K562 (cell line): ENCODE data around the gene CTSW. TPM values are rescaled to one million over a fixed set of nuclear protein-coding genes. Genes with fewer than 3 reads are reported as not detected.

Experiments used
- ATAC-seq: fragments of 200-7000 bp; cut with Tn5 transposase; 3 replicates; pipeline ENCODE4 v1.9.1; 2020; ENCODE audit warnings: moderate library complexity
- BruUV-seq: library from RNA; stranded (reverse); fragments of 400-500 nt; replicated peaks from 2 replicates; lab custom pipeline; 2021; lab: Mats Ljungman, UMichigan
- CTCF ChIA-PET: fragments of 300-600 bp; formaldehyde crosslinking; extraction: SDS; loops from one replicate; lab custom pipeline; 2021; ENCODE audit warnings: low intra/inter-chr PET ratio; lab: Yijun Ruan, JAX
- POLR2A ChIA-PET: fragments of 300-600, 350-650 bp; sonication (Branson Sonifier 250); formaldehyde crosslinking; extraction: SDS; loops from one replicate; lab custom pipeline; 2021; ENCODE audit warnings: antibody characterized with exemption, inconsistent platforms; lab: Yijun Ruan, JAX
- DNase-seq, 4 experiments: peaks; one replicate each; pipeline versions ENCODE4 v3.0.0 to v3.0.0-alpha.2; 2011 to 2018; ENCODE audit warnings: low spot score in 3 of 4, mixed read lengths in 3 of 4; ENCODE audit errors: extremely low read depth in 1 of 4
- FAIRE-seq: peaks from 2 replicates; lab custom pipeline; 2011; peaks lifted over from hg19 to GRCh38; lab: Jason Lieb, UNC
- H2AFZ ChIP-seq: 2 replicates; pipeline ENCODE4 v1.6.0; 2011; ENCODE audit warnings: low read depth, low read length, control low read depth, inconsistent platforms
- H3K27ac ChIP-seq: fragments of 200-600 bp; 3 replicates; pipeline ENCODE4 v1.8.0; 2011; ENCODE audit warnings: low read depth, mild to moderate bottlenecking, control low read depth, inconsistent platforms, low read length, moderate library complexity, mixed read lengths; ENCODE audit errors: extremely low read depth
- H3K27me3 ChIP-seq, 2 experiments: fragments of 300-600 bp in 1 of 2; 2 replicates in 1 of 2; 3 replicates in 1 of 2; pipeline versions ENCODE4 v1.6.0 to v1.8.0; 2011; ENCODE audit warnings: inconsistent platforms in 2 of 2, low read length in 2 of 2, mild to moderate bottlenecking in 1 of 2, mixed read lengths in 1 of 2, moderate library complexity in 1 of 2; ENCODE audit not compliant: control insufficient read depth in 2 of 2, insufficient read depth in 2 of 2
- H3K36me3 ChIP-seq: fragments of 300-600 bp; 3 replicates; pipeline ENCODE4 v1.8.0; 2011; ENCODE audit warnings: mild to moderate bottlenecking, low read length, inconsistent platforms; ENCODE audit not compliant: control insufficient read depth, insufficient read depth
- H3K4me1 ChIP-seq, 2 experiments: fragments of 200-600 bp in 1 of 2; replicated peaks in 1 of 2; 2 replicates in 1 of 2; 3 replicates in 1 of 2; pipeline versions ENCODE4 v1.5.1 to v1.8.0; 2011; ENCODE audit warnings: inconsistent platforms in 2 of 2, low read length in 2 of 2, mild to moderate bottlenecking in 1 of 2, mixed read lengths in 1 of 2, moderate library complexity in 1 of 2; ENCODE audit not compliant: control insufficient read depth in 2 of 2, insufficient read depth in 2 of 2
- H3K4me2 ChIP-seq: 2 replicates; pipeline ENCODE4 v1.6.1; 2011; ENCODE audit warnings: low read length, control low read depth, inconsistent platforms, mixed read lengths; ENCODE audit not compliant: insufficient read depth
- H3K4me3 ChIP-seq: fragments of 200-600 bp; sonication (generic), shearing (Covaris generic); 2 replicates; pipeline ENCODE4 v1.5.1; 2016; ENCODE audit warnings: control low read depth, inconsistent platforms
- H3K79me2 ChIP-seq: fragments of 200-600 bp; 3 replicates; pipeline ENCODE4 v1.8.0; 2011; ENCODE audit warnings: low read length, inconsistent platforms; ENCODE audit not compliant: control insufficient read depth, insufficient read depth
- H3K9ac ChIP-seq, 2 experiments: 2 replicates each; pipeline versions ENCODE4 v1.6.0 to v1.6.1; 2011; ENCODE audit warnings: low read depth in 2 of 2, low read length in 2 of 2, control low read depth in 1 of 2, inconsistent platforms in 1 of 2, mild to moderate bottlenecking in 1 of 2, mixed read lengths in 1 of 2; ENCODE audit not compliant: insufficient read depth in 1 of 2
- H3K9me1 ChIP-seq: one replicate; pipeline ENCODE4 v1.6.0; 2011; ENCODE audit warnings: inconsistent platforms, mild to moderate bottlenecking, low read length, moderate library complexity; ENCODE audit not compliant: control insufficient read depth, insufficient read depth
- H3K9me3 ChIP-seq: replicated peaks from 2 replicates; pipeline ENCODE4 v1.5.1; 2011; ENCODE audit warnings: low read depth, low read length, inconsistent platforms; ENCODE audit not compliant: control insufficient read depth, insufficient read depth
- H4K20me1 ChIP-seq: replicated peaks from 2 replicates; pipeline ENCODE4 v1.6.1; 2011; ENCODE audit warnings: low read length, inconsistent platforms, mixed read lengths; ENCODE audit not compliant: control insufficient read depth, insufficient read depth
- CBFA2T3 ChIP-seq: fragments of 450-650 bp; IDR thresholded peaks from 2 replicates; pipeline ENCODE4 v1.6.1; 2017
- POLR2G ChIP-seq: fragments of 200-400 bp; formaldehyde crosslinking; IDR thresholded peaks from 2 replicates; pipeline ENCODE4 v1.6.1; 2017; ENCODE audit warnings: low read depth, mild to moderate bottlenecking, antibody characterized with exemption, low read length, moderate library complexity
- POLR2H ChIP-seq: IDR thresholded peaks from 2 replicates; pipeline ENCODE4 v1.6.1; 2016; ENCODE audit warnings: missing genetic modification characterization, low read depth, mild to moderate bottlenecking, control low read depth, missing compliant biosample characterization, moderate library complexity
- SIN3B ChIP-seq: fragments of 450-650 bp; IDR thresholded peaks from 2 replicates; pipeline ENCODE4 v1.6.1; 2017; ENCODE audit warnings: low read depth, mild to moderate bottlenecking, moderate library complexity
- SUPT5H ChIP-seq: fragments of 450-650 bp; IDR thresholded peaks from 2 replicates; pipeline ENCODE4 v1.6.1; 2016
- TCF3 ChIP-seq: sonication (generic); formaldehyde crosslinking; IDR thresholded peaks from 2 replicates; pipeline ENCODE4 v1.4.0; 2020; ENCODE audit warnings: mild to moderate bottlenecking, missing genetic modification reagents
- YBX1 ChIP-seq: fragments of 450-650 bp; IDR thresholded peaks from 2 replicates; pipeline ENCODE4 v1.7.1; 2016; ENCODE audit warnings: mild to moderate bottlenecking
- ZNF318 ChIP-seq, 2 experiments: fragments of 450-650 bp; IDR thresholded peaks; 2 replicates each; pipeline ENCODE4 v1.6.1; 2016; ENCODE audit warnings: mild to moderate bottlenecking in 2 of 2, borderline replicate concordance in 1 of 2, low read depth in 1 of 2, moderate library complexity in 1 of 2
- WGBS: fragments of 100-300 bp; shearing (Covaris generic); methylation state at CpG from one replicate; pipeline ENCODE4 v1.1.6; 2016; ENCODE audit warnings: low coverage, mixed read lengths; ENCODE audit not compliant: insufficient coverage; ENCODE audit errors: missing lambda C conversion rate; 5-methylcytosine and 5-hydroxymethylcytosine counted together
- in situ Hi-C: fragments of 300-500 bp; cut with MboI; formaldehyde crosslinking; loops from 4 replicates; pipeline ENCODE4 v1.15.0; 2018; ENCODE audit warnings: inconsistent platforms, mixed read lengths
- intact Hi-C: fragments of 100-400 bp; cut with micrococcal nuclease; formaldehyde crosslinking; loops from 2 replicates; pipeline ENCODE4 v1.14.2; 2022
- polyA plus RNA-seq, 8 experiments: library from polyadenylated mRNA; depleted of rRNA in 4 of 8; stranded (reverse) in 5 of 8; unstranded in 3 of 8; fragments of >200 nt; fragmentation: Nextera tagmentation in 2 of 8; fragmentation: Illumina TruSeq in 1 of 8; extraction: Ambion mirVana in 2 of 8; extraction: Trizol in 1 of 8; gene quantifications; 2 replicates each; pipeline versions ENCODE4 v1.2.1 to v1.2.3, GENCODE V29; 2011 to 2014; ENCODE audit warnings: inconsistent platforms in 1 of 8, missing spikeins in 1 of 8
- total RNA-seq, 7 experiments: library from RNA; depleted of rRNA in 6 of 7; stranded (reverse); fragments of >200 nt in 6 of 7; fragmentation: Illumina TruSeq in 2 of 7; extraction: Trizol in 2 of 7; gene quantifications; 2 replicates each; pipeline versions ENCODE4 v1.2.1 to v1.2.3, GENCODE V29; 2011 to 2021; ENCODE audit warnings: low replicate concordance in 1 of 7
- TF ChIP-seq, protein P1 (sequence below): fragments of 250-450 bp; sonication (Bioruptor Pico); IDR thresholded peaks from 2 replicates; pipeline ENCODE4 v1.5.0; 2020; ENCODE audit warnings: mild to moderate bottlenecking, borderline replicate concordance

Gene CTSW
- total and polyA plus RNA-seq, 9 of the 15 experiments (the other 6 are each of a cell fraction or from before 2014, with no cell fraction given): 0.04 TPM; not detected in 8

DNA sequence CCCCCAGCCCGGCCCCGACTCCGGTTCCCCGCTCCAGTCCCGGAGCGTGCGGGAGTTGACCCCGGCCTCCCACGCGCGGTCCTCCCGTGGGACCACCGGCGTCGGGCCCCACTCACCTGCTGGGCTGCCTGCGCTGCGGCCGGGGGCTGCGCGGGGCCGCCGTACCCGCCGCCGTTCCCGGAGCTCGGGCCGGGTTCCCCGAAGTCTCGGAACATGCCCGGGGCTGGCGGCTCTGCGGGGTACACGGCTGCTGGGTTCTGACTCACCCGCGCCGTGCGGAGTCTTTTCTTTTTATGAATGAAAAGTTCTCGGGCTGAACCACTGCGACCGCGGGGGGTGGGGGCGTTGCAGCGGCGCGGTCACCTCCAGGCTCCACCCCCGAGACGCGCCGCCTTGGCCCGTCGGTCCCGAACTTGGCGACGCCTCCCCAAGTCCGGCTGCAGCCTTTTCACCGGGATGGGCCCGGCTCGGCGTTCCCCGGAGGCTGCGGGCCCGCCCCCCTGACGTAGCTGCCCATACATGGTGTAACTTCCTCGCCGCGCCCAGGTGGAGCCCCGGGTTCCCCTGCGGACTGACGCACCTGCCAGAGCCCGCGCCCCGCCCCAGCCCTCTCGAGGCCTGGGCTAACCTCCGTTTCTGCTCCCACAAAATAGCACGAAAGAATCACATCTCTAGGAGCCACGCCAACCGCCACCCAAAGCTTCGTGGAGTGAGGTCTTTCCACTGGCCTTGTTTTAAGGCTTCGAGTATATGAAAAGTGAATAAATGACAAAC lies 20.7 kb downstream of the CTSW start, which contains the start of gene FOSL1:
Gene FOSL1 (minus strand): TSS at position 264 of the 774 bp plus-strand sequence. CDS start 49 bp downstream, at position 215.
- WGBS: 2% methylated on average over 73 of the region's 80 CpGs
- Histone ChIP-seq H4K20me1 (peaks cover 14% of the 10 kb centered on the region), H3K4me1 (peaks cover 42 to 70% of the 10 kb centered on the region in 2 experiments), H3K27ac (peak within 1 kb of the TSS; percentile 100), H3K9me3 (no peaks in the 10 kb centered on the region), H3K79me2 (peaks cover 49% of the 10 kb centered on the region), H3K9ac (peak within 1 kb of the TSS; percentile 100), H2AFZ (peak within 1 kb of the TSS; percentile 58), H3K9me1 (no peaks in the 10 kb centered on the region), H3K36me3 (peaks cover 40% of the 10 kb centered on the region), H3K4me3 (peak within 1 kb of the TSS; percentile 89), H3K27me3 (no peaks in the 10 kb centered on the region), H3K4me2 (peak within 1 kb of the TSS; percentile 99)
- ATAC-seq: peak; percentile 90
- intact Hi-C loops (loop anchor here (5.0 kb wide), 1 partner anchor 43 kb away; the partner anchor contains the start of gene CFL1), in situ Hi-C loops (no loop called here)
- FAIRE-seq: peak; percentile 48
- peak; percentile 89 to 97 (median 92) for DNase-seq
- BruUV-seq: no TSS peak
- ChIA-PET CTCF (no interaction called here), POLR2A (interaction anchor here (0.6 to 8.0 kb wide), 25 partner anchors 11 to 407 kb away, joined by 3 to 136 read pairs (median 5); partner anchors contain the start of genes C11orf68, CCDC85B, CFL1 and FIBP)
- TF ChIP-seq TCF3 (CRISPR knock-in tag) (0 out of 2 replicates have a peak, but pooled peaks have one; percentile 16), ZNF318 (IDR thresholded peaks at IDR 0.05; ENCODE audit: borderline replicate concordance in 1 of 2, low read depth in 1 of 2) (0 out of 4 replicates have a peak, but pooled peaks of 1 of the 2 experiments have one; percentile 22), POLR2H (tag) (peak; percentile 94), CBFA2T3 (peak; percentile 16; the same call in 1 of the 2 replicates), POLR2G (peak; percentile 96), YBX1 (no peak), SUPT5H (peak; percentile 91), SIN3B (peak; percentile 28; the same call in 1 of the 2 replicates)
- TF ChIP-seq, protein P1, sequence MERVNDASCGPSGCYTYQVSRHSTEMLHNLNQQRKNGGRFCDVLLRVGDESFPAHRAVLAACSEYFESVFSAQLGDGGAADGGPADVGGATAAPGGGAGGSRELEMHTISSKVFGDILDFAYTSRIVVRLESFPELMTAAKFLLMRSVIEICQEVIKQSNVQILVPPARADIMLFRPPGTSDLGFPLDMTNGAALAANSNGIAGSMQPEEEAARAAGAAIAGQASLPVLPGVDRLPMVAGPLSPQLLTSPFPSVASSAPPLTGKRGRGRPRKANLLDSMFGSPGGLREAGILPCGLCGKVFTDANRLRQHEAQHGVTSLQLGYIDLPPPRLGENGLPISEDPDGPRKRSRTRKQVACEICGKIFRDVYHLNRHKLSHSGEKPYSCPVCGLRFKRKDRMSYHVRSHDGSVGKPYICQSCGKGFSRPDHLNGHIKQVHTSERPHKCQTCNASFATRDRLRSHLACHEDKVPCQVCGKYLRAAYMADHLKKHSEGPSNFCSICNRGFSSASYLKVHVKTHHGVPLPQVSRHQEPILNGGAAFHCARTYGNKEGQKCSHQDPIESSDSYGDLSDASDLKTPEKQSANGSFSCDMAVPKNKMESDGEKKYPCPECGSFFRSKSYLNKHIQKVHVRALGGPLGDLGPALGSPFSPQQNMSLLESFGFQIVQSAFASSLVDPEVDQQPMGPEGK (CRISPR knock-in tag): no peak
